Activated gamma-delta T cell treated with anti-CD3 and anti-CD28 coated beads, Interleukin-2, amount 50 U/mL, for 16 hours (primary cell): ENCODE data around the gene YPEL3.
"Not testable (repeated sequence)": the region's sequence is repeated elsewhere in the genome, so short reads cannot be mapped to it uniquely, and the experiment has no call there.

Experiments
- DNase-seq: peaks from one replicate; pipeline ENCODE4 v3.0.0-alpha.2; 2020; ENCODE audit warnings: low read depth

The YPEL3 gene

GRCh38 chr16:30096105-30096861 lies at the start of gene YPEL3:
Gene YPEL3, minus strand, starts transcription at chr16:30096213. Its CDS starts 731 bp downstream, at chr16:30095482.
- DNase-seq = peak; percentile 84

- DNase-seq = no peak
Measured at GRCh38 chr16:30145657-30146056, 49.6 kb upstream of the YPEL3 start.

- DNase-seq = no peak
Measured at GRCh38 chr16:30144917-30145316, 48.9 kb upstream of the YPEL3 start.

GRCh38 chr16:30144017-30144416 lies 48.0 kb upstream of the YPEL3 start:
- no peak for DNase-seq

- no peak for DNase-seq
Measured at GRCh38 chr16:30143347-30143702, 47.3 kb upstream of the YPEL3 start.

- DNase-seq = no peak
Measured at GRCh38 chr16:30142672-30143346, 46.8 kb upstream of the YPEL3 start.

GRCh38 chr16:30141750-30142149 lies 45.7 kb upstream of the YPEL3 start:
- DNase-seq = no peak

GRCh38 chr16:30139583-30140481 lies 43.8 kb upstream of the YPEL3 start:
- no peak for DNase-seq

GRCh38 chr16:30137897-30138296 lies 41.9 kb upstream of the YPEL3 start:
- DNase-seq = no peak

- no peak for DNase-seq
Measured at GRCh38 chr16:30136971-30137605, 41.1 kb upstream of the YPEL3 start.

GRCh38 chr16:30132591-30132990 lies 36.6 kb upstream of the YPEL3 start:
- no peak for DNase-seq

GRCh38 chr16:30131869-30132475 lies 36.0 kb upstream of the YPEL3 start:
- no peak for DNase-seq

GRCh38 chr16:30127993-30128392 lies 32.0 kb upstream of the YPEL3 start:
- no peak for DNase-seq

GRCh38 chr16:30125690-30126089 lies 29.7 kb upstream of the YPEL3 start:
- not testable (repeated sequence) for DNase-seq

- DNase-seq = no peak
Measured at GRCh38 chr16:30124985-30125379, 29.0 kb upstream of the YPEL3 start.

GRCh38 chr16:30122604-30123160 lies 26.7 kb upstream of the YPEL3 start:
- no peak for DNase-seq

- DNase-seq = no peak
Measured at GRCh38 chr16:30121741-30122571, 25.9 kb upstream of the YPEL3 start.

- no peak for DNase-seq
Measured at GRCh38 chr16:30120340-30121105, 24.5 kb upstream of the YPEL3 start.

GRCh38 chr16:30119428-30119827 lies 23.4 kb upstream of the YPEL3 start:
- DNase-seq = no peak

- DNase-seq = no peak
Measured at GRCh38 chr16:30117768-30118167, 21.8 kb upstream of the YPEL3 start.
